ENCODE measurements around the gene SMAD3.

The SMAD3 gene

GRCh38 chr15:67100124-67100791 lies 34.9 kb downstream of the SMAD3 start:
- no peak for DNase-seq

DNA sequence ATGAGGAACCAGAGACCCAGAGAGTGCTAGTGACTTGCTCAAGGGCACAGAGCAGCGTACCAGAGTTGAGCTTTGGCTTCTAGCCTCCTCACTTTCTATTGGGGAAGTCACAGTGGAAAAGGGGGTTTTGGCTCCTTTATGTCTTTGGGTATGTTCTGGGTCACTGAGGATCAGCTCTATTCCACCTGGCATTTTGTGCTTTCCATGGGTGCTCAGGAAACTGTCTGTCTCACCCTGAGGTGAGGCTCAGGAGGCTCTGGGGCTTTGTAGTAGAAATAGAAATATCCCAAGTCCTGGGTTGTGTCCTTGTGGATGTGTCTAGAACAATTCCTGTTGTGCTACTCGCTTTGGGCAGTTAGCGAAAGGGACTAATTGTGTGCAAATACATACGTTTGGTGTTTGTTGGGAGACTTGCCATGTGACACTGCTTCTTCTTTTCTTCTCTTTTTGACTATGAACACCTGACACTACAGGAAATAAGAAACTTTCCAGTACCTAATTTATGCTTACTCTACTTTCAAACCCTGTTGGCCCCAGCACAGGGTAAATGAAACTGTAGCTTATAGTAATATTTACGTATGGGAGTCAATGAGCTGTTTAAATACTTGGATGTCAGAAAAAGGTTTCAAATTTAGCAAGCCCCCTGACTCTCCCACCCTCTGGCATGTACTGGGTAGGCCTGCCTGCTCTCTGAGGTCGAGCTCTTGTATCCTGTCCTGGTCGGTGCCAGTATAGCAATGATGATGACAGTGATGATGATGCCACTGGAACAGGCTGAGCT lies 35.6 kb downstream of the SMAD3 start:
- DNase-seq = no peak

GRCh38 chr15:67101911-67102598 lies 36.7 kb downstream of the SMAD3 start:
- DNase-seq = peak; percentile 13 to 21

DNA sequence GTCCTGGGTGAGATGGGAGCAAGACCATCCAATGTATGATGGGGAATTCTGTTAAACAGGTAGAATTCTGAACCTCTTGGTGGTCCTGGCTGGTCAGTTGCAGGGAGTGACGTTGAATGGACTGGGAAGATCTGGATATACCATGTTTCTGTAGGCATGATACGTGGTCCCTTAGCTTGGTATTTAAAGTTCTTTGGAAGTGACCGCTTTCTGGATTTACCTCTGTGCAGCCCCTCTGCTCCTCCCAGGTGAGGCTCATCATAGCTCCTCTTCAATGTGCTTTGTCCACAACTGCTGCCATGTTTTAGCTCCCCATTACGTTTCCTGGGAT lies 37.2 kb downstream of the SMAD3 start:
- DNase-seq = no peak

GRCh38 chr15:67103021-67103420 lies 37.6 kb downstream of the SMAD3 start:
- DNase-seq = no peak

DNA sequence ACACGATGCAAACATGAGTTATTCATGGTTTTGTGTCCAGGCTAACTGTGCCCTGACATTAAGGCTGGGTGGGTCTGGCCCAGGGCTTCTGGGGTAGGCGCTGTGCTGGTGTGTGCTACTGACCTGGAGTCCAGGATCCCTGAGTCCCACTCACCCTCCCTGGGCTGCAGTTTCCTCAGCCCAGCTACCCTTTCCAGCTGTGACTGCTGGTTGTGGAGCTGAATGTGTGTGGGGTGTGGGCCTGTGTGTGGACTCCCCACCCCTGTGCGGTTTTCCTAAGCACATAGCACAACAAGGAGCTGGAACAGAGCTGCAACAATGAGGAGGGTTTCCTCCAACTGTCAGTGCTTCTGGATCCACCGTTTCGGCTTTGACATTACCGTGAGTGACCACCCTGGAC lies 38.0 kb downstream of the SMAD3 start:
- DNase-seq = peak; percentile 68 to 78

- peak; percentile 84 to 86 for DNase-seq
Observed at GRCh38 chr15:67103869-67104268, 38.5 kb downstream of the SMAD3 start.

DNA sequence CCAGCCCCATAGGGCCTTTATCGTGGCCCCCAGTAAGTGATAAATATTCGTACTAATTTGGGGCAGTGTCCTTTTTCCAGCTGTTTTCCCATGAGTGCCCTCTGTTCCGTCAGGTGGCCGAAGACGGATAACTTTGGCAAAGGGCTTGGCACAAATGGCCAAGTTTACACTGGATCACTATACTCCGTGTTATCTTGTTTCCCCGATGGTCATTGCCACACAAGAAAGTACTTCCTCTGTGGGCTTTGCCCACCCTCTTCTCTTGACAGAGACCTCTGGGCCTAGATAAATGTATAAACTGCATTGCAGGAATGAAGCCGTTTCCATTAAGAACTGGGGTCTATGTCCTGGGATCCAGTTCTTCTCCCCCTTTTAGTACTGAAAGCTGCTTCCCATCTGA lies 39.1 kb downstream of the SMAD3 start:
- no peak for DNase-seq

- DNase-seq = no peak
Observed at GRCh38 chr15:67105065-67105951, 39.9 kb downstream of the SMAD3 start.

- no peak for DNase-seq
Observed at GRCh38 chr15:67105991-67106763, 40.8 kb downstream of the SMAD3 start.

DNA sequence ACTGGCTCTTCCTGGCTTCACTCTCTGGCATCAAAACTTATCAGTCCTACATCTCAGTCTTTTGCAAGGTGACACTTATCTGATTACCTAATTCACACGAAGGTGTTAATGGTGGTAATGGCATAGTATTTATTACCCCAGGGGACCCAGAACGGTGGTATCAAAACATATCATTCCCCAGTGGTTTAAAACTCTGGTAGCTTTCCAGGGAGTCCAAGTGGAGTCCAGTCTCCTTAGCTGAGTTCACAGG lies 41.3 kb downstream of the SMAD3 start:
- no peak for DNase-seq

- no peak for DNase-seq
Observed at GRCh38 chr15:67107014-67107812, 41.8 kb downstream of the SMAD3 start.

- DNase-seq = peak; percentile 20 to 37
Observed at GRCh38 chr15:67108122-67108961, 42.9 kb downstream of the SMAD3 start.

DNA sequence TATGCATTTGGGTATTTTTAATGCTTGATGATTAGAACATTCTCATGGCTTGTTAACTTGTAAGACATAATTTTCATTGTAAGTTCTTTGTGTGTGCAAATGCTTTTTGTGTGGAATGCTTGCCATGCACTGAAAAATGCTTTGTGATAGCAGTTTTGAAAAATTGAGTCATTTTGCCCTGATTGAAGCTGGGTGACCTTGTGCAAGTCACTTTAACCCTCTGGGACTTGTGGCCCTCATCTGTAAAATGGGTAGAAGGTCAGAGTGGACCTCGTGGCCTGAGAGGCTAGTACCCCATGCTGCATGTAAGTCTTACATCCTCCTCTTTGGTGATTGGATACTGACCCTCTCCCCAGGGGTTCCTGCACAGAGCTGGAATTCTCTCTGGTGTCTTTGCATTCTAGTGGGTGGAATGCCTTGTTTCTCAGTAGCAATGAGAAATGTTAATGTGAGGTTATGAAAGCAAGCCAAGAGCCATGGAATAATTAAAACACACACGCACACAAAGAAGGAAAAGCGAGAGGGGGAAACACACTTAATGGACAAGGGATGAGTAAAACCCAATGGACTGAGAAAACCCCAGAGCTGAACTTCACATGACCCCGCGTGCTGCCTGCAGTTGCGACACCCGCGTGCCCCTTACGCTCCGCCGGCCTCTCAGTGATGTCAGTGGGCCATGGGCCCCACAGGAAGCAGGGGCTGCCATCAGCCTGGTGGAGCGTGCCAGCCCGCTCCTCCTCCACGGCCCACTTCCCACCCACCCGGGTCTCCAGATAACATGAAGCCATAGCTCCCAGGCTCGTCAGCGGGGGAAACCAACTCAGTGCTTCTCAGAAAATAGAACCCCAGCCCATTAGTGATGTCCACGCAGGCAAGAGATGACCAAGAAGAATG lies 44.0 kb downstream of the SMAD3 start:
- DNase-seq = peak; percentile 20 to 44

DNA sequence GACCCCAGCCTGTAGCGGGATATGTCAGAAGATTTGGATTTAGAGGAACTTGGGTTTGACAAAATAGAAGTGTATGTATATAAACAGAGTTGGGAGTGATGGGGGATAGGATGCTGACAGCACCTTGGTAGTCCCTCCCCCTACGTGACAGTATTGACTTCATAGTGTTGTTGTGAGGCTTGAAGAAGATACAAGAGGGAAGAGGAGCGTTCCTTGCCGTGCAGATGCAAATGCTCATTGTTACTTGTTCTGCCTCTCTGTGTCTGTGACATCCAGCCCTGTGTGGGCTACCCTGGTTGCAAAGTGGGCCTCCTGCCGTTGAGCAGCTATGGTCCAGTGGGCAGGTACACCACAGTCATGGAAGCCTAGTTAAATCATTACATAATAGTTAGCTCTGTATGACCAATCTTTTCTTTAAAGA lies 45.0 kb downstream of the SMAD3 start:
- no peak for DNase-seq

DNA sequence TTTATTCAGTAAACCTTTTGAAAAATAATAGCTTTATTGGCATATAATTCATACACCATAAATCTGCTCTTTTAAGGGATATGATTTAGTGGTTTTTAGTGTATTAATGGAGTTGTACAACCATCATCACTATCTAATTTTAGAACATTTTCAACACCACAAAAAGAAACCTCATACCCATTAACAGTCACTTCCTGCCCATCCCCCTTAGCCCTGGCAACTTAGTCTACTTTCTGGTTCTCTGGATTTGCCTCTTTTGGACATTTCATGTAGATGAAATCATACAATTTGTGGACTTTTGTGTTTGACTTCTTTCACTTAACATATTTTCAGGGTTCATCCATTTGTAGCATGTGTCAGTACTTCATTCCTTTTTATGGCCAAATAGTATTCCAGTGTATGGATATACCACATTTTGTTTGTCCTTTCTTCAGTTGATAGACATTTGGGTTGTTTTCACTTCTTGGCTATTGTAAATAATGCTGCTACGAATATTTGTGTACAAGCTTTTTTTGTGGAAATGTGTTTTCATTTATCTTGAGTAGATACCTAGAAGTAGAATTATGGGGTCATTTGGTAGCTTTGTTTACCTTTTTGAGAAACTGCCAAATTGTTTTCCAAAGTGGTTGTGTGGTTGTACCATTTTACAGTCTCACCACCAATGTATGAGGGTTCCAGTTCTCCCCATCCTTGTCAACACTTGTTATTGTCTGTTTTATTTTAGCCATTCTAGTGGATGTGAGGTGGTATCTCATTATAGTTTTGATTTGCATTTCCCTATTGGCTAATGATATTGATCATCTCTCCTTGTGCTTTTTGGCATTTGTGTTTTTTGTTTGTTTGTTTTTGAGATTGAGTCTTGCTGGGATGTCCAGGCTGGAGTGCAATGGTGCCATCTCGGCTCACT lies 45.8 kb downstream of the SMAD3 start:
- no peak for DNase-seq

GRCh38 chr15:67114046-67114445 lies 48.6 kb downstream of the SMAD3 start:
- DNase-seq = no peak

DNA sequence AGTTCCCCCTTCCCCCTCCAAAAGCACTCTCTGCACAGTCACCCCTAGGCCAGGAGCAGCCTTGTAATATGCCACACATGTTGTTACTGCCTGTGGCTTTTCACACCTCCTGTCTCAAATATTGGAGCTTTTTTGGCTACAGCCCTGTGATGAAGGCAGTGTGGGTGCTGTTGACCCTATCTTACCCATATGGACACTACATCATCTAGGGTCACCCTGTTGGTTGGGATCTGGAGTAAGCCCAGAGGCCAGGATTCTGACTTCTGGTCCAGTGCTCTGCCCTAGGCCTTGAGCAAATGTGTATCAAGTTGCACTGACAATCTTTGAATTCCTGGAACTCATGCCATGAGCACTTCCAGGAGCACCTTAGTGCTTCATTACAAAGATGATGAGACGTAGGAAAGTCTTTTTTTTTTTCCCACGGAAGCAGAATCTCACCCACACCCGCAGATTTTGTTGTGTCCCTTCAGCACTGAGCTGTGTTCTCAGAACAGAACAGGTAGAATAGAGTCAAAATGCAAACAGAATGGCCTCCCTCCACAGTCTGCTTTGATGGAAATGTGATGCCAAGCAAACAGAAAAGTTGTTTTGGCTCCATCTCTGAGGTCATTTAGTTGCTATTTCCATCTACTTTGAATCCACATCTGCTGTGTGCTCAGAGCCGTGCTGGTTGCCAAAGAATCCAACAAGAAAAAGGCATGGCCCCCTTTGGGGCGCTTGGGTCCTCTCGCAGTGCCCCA lies 49.6 kb downstream of the SMAD3 start:
- no peak for DNase-seq
